Prostate gland (tissue), 2 donors: ENCODE data around the gene VSIR. TPM values are rescaled to one million over a fixed set of nuclear protein-coding genes. Genes with fewer than 3 reads are reported as not detected.

Experiments used
- DNase-seq: peaks from one replicate; pipeline ENCODE4 v3.0.0-alpha.2; 2019; ENCODE audit warnings: low spot score
- H3K27ac ChIP-seq, 2 donors: fragments of 200-600 bp; sonication (generic); 2 replicates each; pipeline ENCODE4 v1.5.1; 2017 to 2019
- H3K27me3 ChIP-seq: fragments of 200-600 bp; sonication (generic); replicated peaks from 2 replicates; pipeline ENCODE4 v1.5.1; 2019; ENCODE audit not compliant: insufficient read depth
- H3K36me3 ChIP-seq, 2 donors: fragments of 200-600 bp; sonication (generic); 1 replicate in 1 of 2; 2 replicates in 1 of 2; pipeline versions ENCODE4 v1.5.1 to v1.8.1; 2017 to 2019
- H3K4me1 ChIP-seq: fragments of 200-600 bp; sonication (generic); replicated peaks from 2 replicates; pipeline ENCODE4 v1.5.1; 2019
- H3K4me3 ChIP-seq, 2 donors: fragments of 200-600 bp; sonication (generic); 2 replicates each; pipeline ENCODE4 v1.5.1; 2017 to 2019
- H3K9me3 ChIP-seq: fragments of 200-600 bp; sonication (generic); 2 replicates; pipeline ENCODE4 v1.5.1; 2017
- POLR2A ChIP-seq: fragments of 450-650 bp; IDR thresholded peaks from one replicate; pipeline ENCODE4 v1.6.1; 2016; ENCODE audit warnings: antibody characterized with exemption, mild to moderate bottlenecking
- POLR2AphosphoS5 ChIP-seq: sonication (generic); formaldehyde crosslinking; IDR thresholded peaks from one replicate; pipeline ENCODE4 v1.6.1; 2017; ENCODE audit warnings: antibody characterized with exemption
- WGBS: methylation state at CpG from one replicate; pipeline ENCODE4 v1.1.5; 2018; 5-methylcytosine and 5-hydroxymethylcytosine counted together
- intact Hi-C: fragments of 100-400 bp; cut with DNase I; formaldehyde crosslinking; loops from one replicate; pipeline ENCODE4 v1.14.2; 2022
- total RNA-seq, 2 donors: library from RNA; depleted of rRNA; stranded (reverse); fragments of >200 nt; gene quantifications; one replicate each; pipeline ENCODE4 v1.1.0, GENCODE V29; 2016
- TF ChIP-seq, protein P1 (sequence below), 4 experiments: fragments of 200-600 bp in 2 of 4; fragments of 450-650 bp in 2 of 4; sonication (generic) in 2 of 4; IDR thresholded peaks; 1 replicate in 3 of 4; 2 replicates in 1 of 4; pipeline ENCODE4 v1.5.1; 2016 to 2019; ENCODE audit warnings: antibody characterized with exemption in 4 of 4, mild to moderate bottlenecking in 2 of 4, moderate library complexity in 2 of 4

VSIR gene
- total RNA-seq, 2 donors from 2014 or later: 23.1 to 40.2 TPM

DNA sequence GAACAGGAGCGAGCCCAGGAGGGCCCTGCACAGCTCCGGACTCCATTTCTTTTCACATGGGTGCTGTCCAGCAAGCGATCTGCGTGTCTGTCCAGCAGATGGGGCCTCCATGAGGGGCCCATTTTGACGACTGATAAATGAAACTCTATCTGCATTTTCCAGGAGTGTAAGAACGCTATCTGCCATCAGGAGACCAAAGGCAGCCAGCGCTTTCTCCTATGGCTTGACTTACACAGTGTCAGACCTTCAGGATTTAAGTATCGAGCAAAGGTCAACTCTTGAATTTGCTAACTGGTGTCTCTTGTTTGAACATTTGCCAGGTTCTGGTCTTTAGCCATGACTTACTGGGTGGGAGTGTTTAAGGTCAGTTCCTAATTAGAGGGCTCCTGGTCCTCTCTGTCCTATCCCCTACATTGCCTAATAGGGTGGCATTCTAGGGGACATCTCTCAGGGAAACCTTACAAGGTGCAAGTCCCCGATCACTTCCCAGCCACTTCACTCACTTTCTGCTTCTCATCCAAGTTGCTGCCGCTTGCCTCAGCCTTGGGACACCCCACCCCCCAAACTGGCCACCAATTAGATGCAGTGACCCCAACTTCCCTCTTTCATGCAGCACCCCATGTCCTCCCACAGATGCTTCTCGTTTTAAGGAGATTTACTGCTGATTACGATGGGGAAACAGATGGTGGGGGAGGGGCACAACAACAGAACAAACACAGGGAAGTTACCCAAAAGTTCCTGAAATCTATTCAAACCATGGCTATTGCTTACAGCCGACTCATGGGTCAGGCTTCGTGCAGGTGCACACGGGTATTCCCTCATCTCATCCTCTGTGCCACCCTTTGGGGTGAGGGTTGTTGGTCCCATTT lies 20.0 kb downstream of the VSIR start:
- H3K27ac ChIP-seq: no peak overlapping the region
- no peaks in the 10 kb centered on the region for H3K9me3 ChIP-seq
- H3K4me3 ChIP-seq: no peak overlapping the region
- no peaks in the 10 kb centered on the region for H3K4me1 ChIP-seq
- intact Hi-C loops: no loop called here
- DNase-seq: no peak
- no peaks in the 10 kb centered on the region for H3K36me3 ChIP-seq
- no peaks in the 10 kb centered on the region for H3K27me3 ChIP-seq
- TF ChIP-seq, protein P1, sequence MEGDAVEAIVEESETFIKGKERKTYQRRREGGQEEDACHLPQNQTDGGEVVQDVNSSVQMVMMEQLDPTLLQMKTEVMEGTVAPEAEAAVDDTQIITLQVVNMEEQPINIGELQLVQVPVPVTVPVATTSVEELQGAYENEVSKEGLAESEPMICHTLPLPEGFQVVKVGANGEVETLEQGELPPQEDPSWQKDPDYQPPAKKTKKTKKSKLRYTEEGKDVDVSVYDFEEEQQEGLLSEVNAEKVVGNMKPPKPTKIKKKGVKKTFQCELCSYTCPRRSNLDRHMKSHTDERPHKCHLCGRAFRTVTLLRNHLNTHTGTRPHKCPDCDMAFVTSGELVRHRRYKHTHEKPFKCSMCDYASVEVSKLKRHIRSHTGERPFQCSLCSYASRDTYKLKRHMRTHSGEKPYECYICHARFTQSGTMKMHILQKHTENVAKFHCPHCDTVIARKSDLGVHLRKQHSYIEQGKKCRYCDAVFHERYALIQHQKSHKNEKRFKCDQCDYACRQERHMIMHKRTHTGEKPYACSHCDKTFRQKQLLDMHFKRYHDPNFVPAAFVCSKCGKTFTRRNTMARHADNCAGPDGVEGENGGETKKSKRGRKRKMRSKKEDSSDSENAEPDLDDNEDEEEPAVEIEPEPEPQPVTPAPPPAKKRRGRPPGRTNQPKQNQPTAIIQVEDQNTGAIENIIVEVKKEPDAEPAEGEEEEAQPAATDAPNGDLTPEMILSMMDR (IDR thresholded peaks at IDR 0.05): no peak
- TF ChIP-seq POLR2A (no peak), POLR2AphosphoS5 (no peak)
- 76% methylated on average over 15 of the region's 15 CpGs for WGBS

DNA sequence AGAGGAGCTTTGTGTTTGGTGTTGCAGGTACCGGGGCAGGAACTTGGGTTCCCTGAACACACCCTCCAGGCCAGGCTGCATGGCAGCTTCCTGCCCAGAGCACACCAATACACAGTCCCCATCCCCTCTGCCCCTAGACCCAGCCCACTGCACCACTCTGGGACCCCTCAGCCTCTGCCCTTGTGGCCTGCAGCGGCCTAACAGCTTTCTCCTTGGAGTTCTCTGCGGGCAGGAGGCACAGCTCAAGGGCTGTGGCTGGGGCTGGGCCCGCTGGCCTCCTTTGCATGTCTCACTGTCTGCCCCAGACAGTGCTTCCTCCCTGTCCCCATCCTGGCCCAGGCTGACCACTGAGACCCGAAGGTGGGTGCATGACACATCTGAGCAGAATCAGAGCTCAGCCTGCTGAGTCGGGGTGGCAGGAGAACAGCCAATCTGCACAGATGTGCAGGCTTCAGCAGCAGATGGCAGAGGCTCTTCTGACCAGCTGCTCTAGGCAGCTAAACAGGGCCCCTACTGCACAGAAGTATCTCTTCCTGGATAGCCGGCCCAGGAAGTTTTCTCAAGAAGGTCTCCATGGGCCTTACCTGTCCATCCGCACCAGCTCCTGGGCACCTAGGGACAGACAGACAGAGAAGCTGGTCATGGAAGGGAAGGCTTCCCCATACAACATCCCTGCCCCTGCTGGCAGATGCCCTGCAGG lies 20.8 kb downstream of the VSIR start:
- H3K36me3 ChIP-seq: no peaks in the 10 kb centered on the region
- no peak overlapping the region for H3K27ac ChIP-seq
- H3K4me1 ChIP-seq: no peaks in the 10 kb centered on the region
- intact Hi-C loops: no loop called here
- no peaks in the 10 kb centered on the region for H3K27me3 ChIP-seq
- no peak for DNase-seq
- H3K4me3 ChIP-seq: no peak overlapping the region
- 72% methylated on average over 8 of the region's 8 CpGs for WGBS
- TF ChIP-seq POLR2A (no peak), POLR2AphosphoS5 (no peak)
- TF ChIP-seq, protein P1 (IDR thresholded peaks at IDR 0.05): no peak
- no peaks in the 10 kb centered on the region for H3K9me3 ChIP-seq

DNA sequence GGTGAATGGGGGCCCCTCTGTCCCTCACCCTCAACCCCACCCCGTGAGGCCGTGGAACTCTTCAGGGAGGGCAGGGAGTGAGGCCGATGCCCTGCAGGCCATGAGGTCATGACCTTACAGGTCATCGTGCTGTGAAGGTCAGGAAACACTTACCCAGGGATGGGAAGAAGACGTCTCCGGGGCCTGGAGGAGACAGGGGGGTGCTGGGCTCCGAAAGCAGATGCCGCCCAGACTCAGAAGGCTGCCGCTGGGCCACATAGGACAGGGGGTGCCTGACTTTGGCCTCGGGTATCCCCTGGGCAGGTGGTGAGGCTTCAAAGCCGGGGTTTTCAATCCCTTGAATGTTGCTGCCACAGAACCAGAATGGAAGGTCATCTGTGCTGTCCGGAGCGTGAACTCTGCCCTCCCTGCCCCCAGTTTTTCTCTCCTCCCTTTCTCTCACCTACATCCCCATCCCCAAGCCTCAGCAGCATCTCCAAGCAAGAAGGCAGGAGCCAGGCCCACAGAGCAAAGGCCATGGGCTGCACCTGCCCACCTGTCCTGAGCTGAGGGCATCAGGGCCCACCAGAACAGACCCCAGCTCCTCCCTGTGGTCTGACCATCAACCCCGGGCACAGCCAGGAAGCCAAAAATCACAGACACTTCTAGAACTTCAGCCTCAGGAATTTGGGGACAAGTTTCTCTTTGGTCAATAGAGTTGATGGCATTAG lies 21.6 kb downstream of the VSIR start:
- no peaks in the 10 kb centered on the region for H3K27me3 ChIP-seq
- intact Hi-C loops: no loop called here
- no peaks in the 10 kb centered on the region for H3K36me3 ChIP-seq
- H3K4me3 ChIP-seq: no peak overlapping the region
- WGBS: 82% methylated on average over 14 of the region's 14 CpGs
- H3K27ac ChIP-seq: no peak overlapping the region
- TF ChIP-seq POLR2A: no peak
- TF ChIP-seq, protein P1 (IDR thresholded peaks at IDR 0.05): no peak
- no peak for TF ChIP-seq POLR2AphosphoS5
- H3K4me1 ChIP-seq: no peaks in the 10 kb centered on the region
- DNase-seq: no peak
- no peaks in the 10 kb centered on the region for H3K9me3 ChIP-seq

DNA sequence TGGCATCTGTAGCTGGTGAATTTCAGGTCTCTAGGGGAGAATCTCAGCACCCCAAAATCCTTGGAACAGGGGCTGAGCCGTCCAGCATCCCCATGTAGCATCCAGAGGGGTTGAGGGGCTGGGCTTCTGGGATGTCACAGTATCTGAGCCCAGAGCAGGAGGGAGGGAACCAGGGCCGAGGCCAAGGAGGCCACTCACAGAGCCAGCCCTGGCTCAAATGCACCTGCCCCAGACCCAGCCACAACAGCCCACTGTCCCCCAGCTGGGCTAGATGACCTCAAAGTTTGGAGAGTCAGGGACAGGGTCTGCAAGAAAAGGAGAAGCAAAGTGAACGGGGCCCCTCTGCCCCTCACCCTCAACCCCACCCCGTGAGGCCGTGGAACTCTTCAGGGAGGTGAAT lies 22.3 kb downstream of the VSIR start:
- no peaks in the 10 kb centered on the region for H3K36me3 ChIP-seq
- DNase-seq: no peak
- H3K27ac ChIP-seq: no peak overlapping the region
- intact Hi-C loops: no loop called here
- no peak for TF ChIP-seq POLR2A
- TF ChIP-seq POLR2AphosphoS5: no peak
- TF ChIP-seq, protein P1 (IDR thresholded peaks at IDR 0.05): no peak
- no peaks in the 10 kb centered on the region for H3K4me1 ChIP-seq
- H3K27me3 ChIP-seq: no peaks in the 10 kb centered on the region
- H3K4me3 ChIP-seq: no peak overlapping the region
- no peaks in the 10 kb centered on the region for H3K9me3 ChIP-seq
- WGBS: 89% methylated on average over 2 of the region's 5 CpGs
